Gastroesophageal sphincter (tissue), 4 donors: Measurements from ENCODE around the gene ARPC1B. TPM values are rescaled to one million over a fixed set of nuclear protein-coding genes. Genes with fewer than 3 reads are reported as not detected.

Experiments used
- ATAC-seq: fragments of 150-250 bp; one replicate; pipeline ENCODE4 v1.9.1; 2016; ENCODE audit warnings: mild to moderate bottlenecking, moderate library complexity
- H3K27ac ChIP-seq, 4 donors: fragments of 200-600 bp; sonication (generic) in 3 of 4; 1 replicate in 3 of 4; 2 replicates in 1 of 4; pipeline ENCODE4 v1.5.1; 2016 to 2019
- H3K27me3 ChIP-seq: fragments of 200-600 bp; sonication (generic); one replicate; pipeline ENCODE4 v1.5.1; 2019
- H3K36me3 ChIP-seq, 2 donors: fragments of 200-600 bp; sonication (generic); one replicate each; pipeline ENCODE4 v1.5.1; 2019; ENCODE audit warnings: control low read depth in 1 of 2
- H3K4me1 ChIP-seq, 3 donors: fragments of 200-600 bp; sonication (generic); 1 replicate in 2 of 3; 2 replicates in 1 of 3; pipeline ENCODE4 v1.5.1; 2016 to 2019; ENCODE audit warnings: control low read depth in 2 of 3
- H3K4me3 ChIP-seq, 2 donors: fragments of 200-600 bp; sonication (generic); one replicate each; pipeline ENCODE4 v1.5.1; 2019; ENCODE audit warnings: mild to moderate bottlenecking in 1 of 2, moderate library complexity in 1 of 2
- H3K9me3 ChIP-seq, 3 donors: fragments of 200-600 bp; sonication (generic); one replicate each; pipeline ENCODE4 v1.5.1; 2017 to 2019; ENCODE audit warnings: control low read depth in 2 of 3
- CTCF ChIP-seq, 4 experiments: fragments of 200-600 bp in 2 of 4; fragments of 450-650 bp in 2 of 4; sonication (generic) in 1 of 4; IDR thresholded peaks; one replicate each; pipeline ENCODE4 v1.5.1; 2017 to 2019; ENCODE audit warnings: antibody characterized with exemption in 4 of 4, mild to moderate bottlenecking in 2 of 4, moderate library complexity in 2 of 4
- EP300 ChIP-seq: sonication (generic); formaldehyde crosslinking; IDR thresholded peaks from one replicate; pipeline ENCODE4 v1.6.1; 2017; ENCODE audit warnings: antibody characterized with exemption, mild to moderate bottlenecking
- POLR2A ChIP-seq, 2 donors: fragments of 450-650 bp; IDR thresholded peaks; one replicate each; pipeline ENCODE4 v1.6.1; 2017; ENCODE audit warnings: antibody characterized with exemption in 2 of 2, mild to moderate bottlenecking in 2 of 2, moderate library complexity in 1 of 2
- POLR2AphosphoS5 ChIP-seq: sonication (generic); formaldehyde crosslinking; IDR thresholded peaks from one replicate; pipeline ENCODE4 v1.6.1; 2017; ENCODE audit warnings: antibody characterized with exemption
- WGBS, 2 donors: methylation state at CpG; one replicate each; pipeline ENCODE4 v1.1.5; 2018; ENCODE audit warnings: low coverage in 1 of 2; 5-methylcytosine and 5-hydroxymethylcytosine counted together
- total RNA-seq, 4 donors: library from RNA; depleted of rRNA; stranded (reverse); fragments of >200 nt; gene quantifications; one replicate each; pipeline ENCODE4 v1.1.0, GENCODE V29; 2016

Gene ARPC1B
- total RNA-seq, 4 donors from 2014 or later: 69.9 to 158 (median 138) TPM

GRCh38 chr7:99393355-99394187, 19.0 kb downstream of the ARPC1B start:
- Histone ChIP-seq H3K27ac (peak overlapping the region in 3 of 4 donors; percentile 78 to 84 (median 82)), H3K36me3 (peaks cover 0 to 83% of the 10 kb centered on the region in 2 donors), H3K4me3 (peak overlapping the region; percentile 37 to 69), H3K4me1 (peaks cover 0 to 25% (median 6%) of the 10 kb centered on the region in 3 donors), H3K9me3 (no peaks in the 10 kb centered on the region), H3K27me3 (no peaks in the 10 kb centered on the region)
- peak; percentile 62 for ATAC-seq
- WGBS, 2 donors: 40 to 100% methylated on average over 5 to 13 of the region's 30 CpGs
- no peak for TF ChIP-seq POLR2A (IDR thresholded peaks at IDR 0.05)
- TF ChIP-seq EP300: no peak
- no peak for TF ChIP-seq POLR2AphosphoS5
- TF ChIP-seq CTCF (IDR thresholded peaks at IDR 0.05): no peak

GRCh38 chr7:99394188-99394502, 19.6 kb downstream of the ARPC1B start:
- WGBS, 2 donors: 83% methylated on average over 1 of the region's 4 CpGs; no CpG with 5 or more reads in 1 of the 2 donors
- Histone ChIP-seq H3K36me3 (peaks cover 0 to 83% of the 10 kb centered on the region in 2 donors), H3K27ac (peak overlapping the region in 2 of 4 donors; percentile 78 to 82), H3K27me3 (no peaks in the 10 kb centered on the region), H3K9me3 (no peaks in the 10 kb centered on the region), H3K4me3 (no peak overlapping the region), H3K4me1 (peaks cover 0 to 25% (median 6%) of the 10 kb centered on the region in 3 donors)
- ATAC-seq: no peak
- TF ChIP-seq CTCF (IDR thresholded peaks at IDR 0.05) (no peak), POLR2A (IDR thresholded peaks at IDR 0.05) (no peak), POLR2AphosphoS5 (no peak), EP300 (no peak)

- peaks cover 0 to 25% (median 6%) of the 10 kb centered on the region in 3 donors for H3K4me1 ChIP-seq
- no peak overlapping the region for H3K27ac ChIP-seq
- no peak for ATAC-seq
- no peak overlapping the region for H3K4me3 ChIP-seq
- no peak for TF ChIP-seq EP300
- TF ChIP-seq POLR2A (IDR thresholded peaks at IDR 0.05): no peak
- TF ChIP-seq CTCF (IDR thresholded peaks at IDR 0.05): no peak
- no peak for TF ChIP-seq POLR2AphosphoS5
- H3K36me3 ChIP-seq: peaks cover 0 to 83% of the 10 kb centered on the region in 2 donors
- no peaks in the 10 kb centered on the region for H3K27me3 ChIP-seq
- WGBS, 2 donors: 55 to 80% methylated on average over 2 to 6 of the region's 14 CpGs
- H3K9me3 ChIP-seq: no peaks in the 10 kb centered on the region
Measured at GRCh38 chr7:99395616-99396327, 21.2 kb downstream of the ARPC1B start.

GRCh38 chr7:99396418-99397296, 22.1 kb downstream of the ARPC1B start:
- Histone ChIP-seq H3K36me3 (peaks cover 0 to 83% of the 10 kb centered on the region in 2 donors), H3K9me3 (no peaks in the 10 kb centered on the region), H3K4me3 (no peak overlapping the region), H3K4me1 (peaks cover 0 to 25% (median 6%) of the 10 kb centered on the region in 3 donors), H3K27ac (no peak overlapping the region), H3K27me3 (no peaks in the 10 kb centered on the region)
- TF ChIP-seq EP300: no peak
- no peak for TF ChIP-seq POLR2A (IDR thresholded peaks at IDR 0.05)
- TF ChIP-seq CTCF (IDR thresholded peaks at IDR 0.05): no peak
- TF ChIP-seq POLR2AphosphoS5: no peak
- 56 to 57% methylated on average over 2 to 9 of the region's 21 CpGs for WGBS, 2 donors
- ATAC-seq: no peak
